ENCODE results near the gene MYO18B.

The MYO18B gene

DNA sequence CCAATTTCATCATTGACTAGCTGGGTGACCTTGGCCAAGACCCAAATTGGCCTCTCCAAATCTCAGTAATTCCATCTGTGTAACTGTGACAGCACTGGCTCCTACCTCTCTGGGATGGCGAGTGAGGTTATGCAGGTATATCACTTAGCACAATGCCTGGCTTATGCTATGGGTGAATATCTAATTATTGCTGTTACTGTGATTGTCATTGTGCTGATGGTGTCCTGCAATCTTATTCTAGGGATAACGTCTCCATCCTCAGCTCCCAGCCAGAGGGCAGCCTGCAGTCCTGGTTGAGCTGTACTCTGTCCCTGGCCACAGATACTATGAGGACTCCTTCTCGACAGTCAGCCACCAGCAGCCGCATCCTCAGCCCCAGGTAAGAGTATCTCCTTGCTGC is 262.5 kb downstream of the MYO18B start:
- no peak for DNase-seq (ENCODE audit: low read depth, low spot score)
- no peak overlapping the region for H3K4me3 ChIP-seq (ENCODE audit: low read depth, low read length)
- in situ Hi-C loops (cut with HindIII; ENCODE audit: low sequenced_read_pairs) = no loop called here
- TF ChIP-seq, protein P1, sequence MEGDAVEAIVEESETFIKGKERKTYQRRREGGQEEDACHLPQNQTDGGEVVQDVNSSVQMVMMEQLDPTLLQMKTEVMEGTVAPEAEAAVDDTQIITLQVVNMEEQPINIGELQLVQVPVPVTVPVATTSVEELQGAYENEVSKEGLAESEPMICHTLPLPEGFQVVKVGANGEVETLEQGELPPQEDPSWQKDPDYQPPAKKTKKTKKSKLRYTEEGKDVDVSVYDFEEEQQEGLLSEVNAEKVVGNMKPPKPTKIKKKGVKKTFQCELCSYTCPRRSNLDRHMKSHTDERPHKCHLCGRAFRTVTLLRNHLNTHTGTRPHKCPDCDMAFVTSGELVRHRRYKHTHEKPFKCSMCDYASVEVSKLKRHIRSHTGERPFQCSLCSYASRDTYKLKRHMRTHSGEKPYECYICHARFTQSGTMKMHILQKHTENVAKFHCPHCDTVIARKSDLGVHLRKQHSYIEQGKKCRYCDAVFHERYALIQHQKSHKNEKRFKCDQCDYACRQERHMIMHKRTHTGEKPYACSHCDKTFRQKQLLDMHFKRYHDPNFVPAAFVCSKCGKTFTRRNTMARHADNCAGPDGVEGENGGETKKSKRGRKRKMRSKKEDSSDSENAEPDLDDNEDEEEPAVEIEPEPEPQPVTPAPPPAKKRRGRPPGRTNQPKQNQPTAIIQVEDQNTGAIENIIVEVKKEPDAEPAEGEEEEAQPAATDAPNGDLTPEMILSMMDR (IDR thresholded peaks at IDR 0.05; ENCODE audit: low read depth, low read length) = no peak

GRCh38 chr22:26008587-26008986 is 266.6 kb downstream of the MYO18B start:
- TF ChIP-seq, protein P1 (IDR thresholded peaks at IDR 0.05; ENCODE audit: low read depth, low read length) = no peak
- H3K4me3 ChIP-seq (ENCODE audit: low read depth, low read length) = no peak overlapping the region
- in situ Hi-C loops (cut with HindIII; ENCODE audit: low sequenced_read_pairs) = no loop called here
- DNase-seq (ENCODE audit: low read depth, low spot score) = no peak

GRCh38 chr22:26016916-26017315 is 274.9 kb downstream of the MYO18B start:
- TF ChIP-seq, protein P1 (IDR thresholded peaks at IDR 0.05; ENCODE audit: low read depth, low read length) = no peak
- DNase-seq (ENCODE audit: low read depth, low spot score) = no peak
- in situ Hi-C loops (cut with HindIII; ENCODE audit: low sequenced_read_pairs) = no loop called here
- no peak overlapping the region for H3K4me3 ChIP-seq (ENCODE audit: low read depth, low read length)

- in situ Hi-C loops (cut with HindIII; ENCODE audit: low sequenced_read_pairs) = no loop called here
- no peak overlapping the region for H3K4me3 ChIP-seq (ENCODE audit: low read depth, low read length)
- TF ChIP-seq, protein P1 (IDR thresholded peaks at IDR 0.05; ENCODE audit: low read depth, low read length) = no peak
Measured at GRCh38 chr22:26017932-26018331, 275.9 kb downstream of the MYO18B start.

DNA sequence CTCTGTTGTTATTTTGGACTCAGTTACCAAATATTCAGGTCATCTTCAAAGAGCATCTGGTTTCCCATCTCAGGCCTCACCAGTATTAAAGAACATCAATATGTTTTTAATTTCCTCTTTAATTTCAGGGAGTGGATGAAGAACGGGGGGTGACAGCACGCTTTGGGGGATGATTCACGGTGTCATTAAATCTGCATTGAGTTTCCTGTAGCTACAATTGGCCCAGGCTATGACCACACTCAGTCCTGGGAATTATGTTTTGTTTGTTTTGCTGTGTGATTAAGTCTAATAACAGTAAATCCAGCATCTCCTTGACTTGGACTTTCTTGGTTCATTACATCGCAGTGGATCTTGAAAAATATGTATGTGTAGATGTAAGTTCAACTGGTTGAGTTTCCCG is 277.6 kb downstream of the MYO18B start:
- no peak for DNase-seq (ENCODE audit: low read depth, low spot score)
- in situ Hi-C loops (cut with HindIII; ENCODE audit: low sequenced_read_pairs) = no loop called here
- TF ChIP-seq, protein P1 (IDR thresholded peaks at IDR 0.05; ENCODE audit: low read depth, low read length) = no peak
- no peak overlapping the region for H3K4me3 ChIP-seq (ENCODE audit: low read depth, low read length)

More at GRCh38 chr22:26017932-26018331, 275.9 kb downstream of the MYO18B start:
- DNase-seq (ENCODE audit: low read depth, low spot score) = no peak

GRCh38 chr22:26021516-26021915 is 279.5 kb downstream of the MYO18B start:
- TF ChIP-seq, protein P1 (IDR thresholded peaks at IDR 0.05; ENCODE audit: low read depth, low read length) = no peak
- H3K4me3 ChIP-seq (ENCODE audit: low read depth, low read length) = no peak overlapping the region
- in situ Hi-C loops (cut with HindIII; ENCODE audit: low sequenced_read_pairs) = no loop called here
- no peak for DNase-seq (ENCODE audit: low read depth, low spot score)

Data from astrocyte of the spinal cord (primary cell).